Measurements from ENCODE around the gene C18orf63.

C18orf63 gene

DNA sequence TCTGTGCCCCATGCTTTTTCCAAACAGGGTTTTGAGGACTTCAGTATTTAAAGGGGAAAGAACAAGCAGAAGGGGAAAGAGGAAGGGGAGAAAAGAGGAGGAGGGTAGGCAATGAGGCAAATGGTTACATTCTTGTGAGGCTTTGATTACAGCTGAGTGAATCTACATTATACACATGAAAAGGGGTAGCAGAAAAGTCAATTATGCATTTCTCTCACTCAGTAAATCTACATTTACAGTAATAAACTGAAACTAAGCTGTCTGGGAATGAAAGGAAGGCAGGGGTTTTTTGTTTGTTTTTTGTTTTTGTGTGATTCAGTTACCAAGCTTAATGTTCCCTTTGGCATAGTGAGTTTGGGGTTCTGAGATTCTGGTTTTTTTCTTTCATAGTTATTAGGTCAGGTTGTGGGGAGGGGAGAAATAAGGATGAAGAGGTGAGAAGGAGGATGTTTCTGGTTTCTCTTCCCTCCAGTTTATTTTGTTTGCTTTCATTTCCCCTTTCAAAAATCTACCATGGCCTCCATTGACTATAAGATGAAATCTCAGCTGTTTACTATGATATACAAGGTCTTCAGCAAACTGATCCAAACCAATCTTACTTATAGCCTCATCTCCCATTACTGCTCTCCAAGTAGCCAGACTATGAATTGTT is 18.7 kb downstream of the C18orf63 start:
- Histone ChIP-seq H3K27ac (ENCODE audit: extremely low read depth, low read depth, low read length) (no peak overlapping the region), H3K9me3 (ENCODE audit: control insufficient read depth, insufficient read depth, low read depth, low read length) (no peaks in the 10 kb centered on the region), H3K4me3 (ENCODE audit: low read depth, low read length) (no peak overlapping the region), H3K4me1 (ENCODE audit: control insufficient read depth, insufficient read depth, low read length) (no peaks in the 10 kb centered on the region), H3K36me3 (ENCODE audit: control insufficient read depth in 2 of 2, insufficient read depth in 1 of 2, low read length in 2 of 2) (no peaks in the 10 kb centered on the region)
- ChIA-PET CTCF (interaction anchor here (0.8 to 1.1 kb wide), 2 partner anchors 139 to 214 kb away, joined by 3 to 4 read pairs; no protein-coding TSS in a partner anchor), POLR2A (no interaction called here)
- TF ChIP-seq ZNF654 (tag by site-specific recombination; IDR thresholded peaks at IDR 0.05; ENCODE audit: low read depth) (no peak), TRIM28 (IDR thresholded peaks at IDR 0.05; ENCODE audit: borderline replicate concordance, low read length) (no peak), SCRT1 (tag by site-specific recombination; IDR thresholded peaks at IDR 0.05; ENCODE audit: borderline replicate concordance) (no peak), MYNN (tag by site-specific recombination; IDR thresholded peaks at IDR 0.05; ENCODE audit: borderline replicate concordance) (no peak), ZNF221 (tag by site-specific recombination; IDR thresholded peaks at IDR 0.05; ENCODE audit: borderline replicate concordance) (no peak), ZNF211 (tag by site-specific recombination; IDR thresholded peaks at IDR 0.05; ENCODE audit: low read depth) (no peak), ZNF707 (tag by site-specific recombination; IDR thresholded peaks at IDR 0.05) (no peak), ZBTB7A (tag by site-specific recombination; IDR thresholded peaks at IDR 0.05; ENCODE audit: low read depth) (no peak), ZNF560 (tag by site-specific recombination; IDR thresholded peaks at IDR 0.05; ENCODE audit: borderline replicate concordance) (no peak), ZNF76 (tag by site-specific recombination; IDR thresholded peaks at IDR 0.05; ENCODE audit: borderline replicate concordance, low read depth) (no peak), ZNF239 (tag by site-specific recombination; IDR thresholded peaks at IDR 0.05) (no peak), ZNF830 (tag by site-specific recombination; IDR thresholded peaks at IDR 0.05; ENCODE audit: low read depth) (no peak), ZNF169 (tag by site-specific recombination; IDR thresholded peaks at IDR 0.05) (no peak)
- TF ChIP-seq, protein P1, sequence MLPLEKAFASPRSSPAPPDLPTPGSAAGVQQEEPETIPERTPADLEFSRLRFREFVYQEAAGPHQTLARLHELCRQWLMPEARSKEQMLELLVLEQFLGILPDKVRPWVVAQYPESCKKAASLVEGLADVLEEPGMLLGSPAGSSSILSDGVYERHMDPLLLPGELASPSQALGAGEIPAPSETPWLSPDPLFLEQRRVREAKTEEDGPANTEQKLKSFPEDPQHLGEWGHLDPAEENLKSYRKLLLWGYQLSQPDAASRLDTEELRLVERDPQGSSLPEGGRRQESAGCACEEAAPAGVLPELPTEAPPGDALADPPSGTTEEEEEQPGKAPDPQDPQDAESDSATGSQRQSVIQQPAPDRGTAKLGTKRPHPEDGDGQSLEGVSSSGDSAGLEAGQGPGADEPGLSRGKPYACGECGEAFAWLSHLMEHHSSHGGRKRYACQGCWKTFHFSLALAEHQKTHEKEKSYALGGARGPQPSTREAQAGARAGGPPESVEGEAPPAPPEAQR (tag by site-specific recombination; IDR thresholded peaks at IDR 0.05) = no peak
- TF ChIP-seq, protein P2, sequence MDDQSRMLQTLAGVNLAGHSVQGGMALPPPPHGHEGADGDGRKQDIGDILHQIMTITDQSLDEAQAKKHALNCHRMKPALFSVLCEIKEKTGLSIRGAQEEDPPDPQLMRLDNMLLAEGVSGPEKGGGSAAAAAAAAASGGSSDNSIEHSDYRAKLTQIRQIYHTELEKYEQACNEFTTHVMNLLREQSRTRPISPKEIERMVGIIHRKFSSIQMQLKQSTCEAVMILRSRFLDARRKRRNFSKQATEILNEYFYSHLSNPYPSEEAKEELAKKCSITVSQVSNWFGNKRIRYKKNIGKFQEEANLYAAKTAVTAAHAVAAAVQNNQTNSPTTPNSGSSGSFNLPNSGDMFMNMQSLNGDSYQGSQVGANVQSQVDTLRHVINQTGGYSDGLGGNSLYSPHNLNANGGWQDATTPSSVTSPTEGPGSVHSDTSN (CRISPR knock-in tag; IDR thresholded peaks at IDR 0.05) = no peak
- TF ChIP-seq, protein P3, sequence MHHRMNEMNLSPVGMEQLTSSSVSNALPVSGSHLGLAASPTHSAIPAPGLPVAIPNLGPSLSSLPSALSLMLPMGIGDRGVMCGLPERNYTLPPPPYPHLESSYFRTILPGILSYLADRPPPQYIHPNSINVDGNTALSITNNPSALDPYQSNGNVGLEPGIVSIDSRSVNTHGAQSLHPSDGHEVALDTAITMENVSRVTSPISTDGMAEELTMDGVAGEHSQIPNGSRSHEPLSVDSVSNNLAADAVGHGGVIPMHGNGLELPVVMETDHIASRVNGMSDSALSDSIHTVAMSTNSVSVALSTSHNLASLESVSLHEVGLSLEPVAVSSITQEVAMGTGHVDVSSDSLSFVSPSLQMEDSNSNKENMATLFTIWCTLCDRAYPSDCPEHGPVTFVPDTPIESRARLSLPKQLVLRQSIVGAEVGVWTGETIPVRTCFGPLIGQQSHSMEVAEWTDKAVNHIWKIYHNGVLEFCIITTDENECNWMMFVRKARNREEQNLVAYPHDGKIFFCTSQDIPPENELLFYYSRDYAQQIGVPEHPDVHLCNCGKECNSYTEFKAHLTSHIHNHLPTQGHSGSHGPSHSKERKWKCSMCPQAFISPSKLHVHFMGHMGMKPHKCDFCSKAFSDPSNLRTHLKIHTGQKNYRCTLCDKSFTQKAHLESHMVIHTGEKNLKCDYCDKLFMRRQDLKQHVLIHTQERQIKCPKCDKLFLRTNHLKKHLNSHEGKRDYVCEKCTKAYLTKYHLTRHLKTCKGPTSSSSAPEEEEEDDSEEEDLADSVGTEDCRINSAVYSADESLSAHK (tag by site-specific recombination; IDR thresholded peaks at IDR 0.05) = no peak
- TF ChIP-seq, protein P4, sequence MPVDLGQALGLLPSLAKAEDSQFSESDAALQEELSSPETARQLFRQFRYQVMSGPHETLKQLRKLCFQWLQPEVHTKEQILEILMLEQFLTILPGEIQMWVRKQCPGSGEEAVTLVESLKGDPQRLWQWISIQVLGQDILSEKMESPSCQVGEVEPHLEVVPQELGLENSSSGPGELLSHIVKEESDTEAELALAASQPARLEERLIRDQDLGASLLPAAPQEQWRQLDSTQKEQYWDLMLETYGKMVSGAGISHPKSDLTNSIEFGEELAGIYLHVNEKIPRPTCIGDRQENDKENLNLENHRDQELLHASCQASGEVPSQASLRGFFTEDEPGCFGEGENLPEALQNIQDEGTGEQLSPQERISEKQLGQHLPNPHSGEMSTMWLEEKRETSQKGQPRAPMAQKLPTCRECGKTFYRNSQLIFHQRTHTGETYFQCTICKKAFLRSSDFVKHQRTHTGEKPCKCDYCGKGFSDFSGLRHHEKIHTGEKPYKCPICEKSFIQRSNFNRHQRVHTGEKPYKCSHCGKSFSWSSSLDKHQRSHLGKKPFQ (tag by site-specific recombination; IDR thresholded peaks at IDR 0.05) = no peak
- TF ChIP-seq, protein P5, sequence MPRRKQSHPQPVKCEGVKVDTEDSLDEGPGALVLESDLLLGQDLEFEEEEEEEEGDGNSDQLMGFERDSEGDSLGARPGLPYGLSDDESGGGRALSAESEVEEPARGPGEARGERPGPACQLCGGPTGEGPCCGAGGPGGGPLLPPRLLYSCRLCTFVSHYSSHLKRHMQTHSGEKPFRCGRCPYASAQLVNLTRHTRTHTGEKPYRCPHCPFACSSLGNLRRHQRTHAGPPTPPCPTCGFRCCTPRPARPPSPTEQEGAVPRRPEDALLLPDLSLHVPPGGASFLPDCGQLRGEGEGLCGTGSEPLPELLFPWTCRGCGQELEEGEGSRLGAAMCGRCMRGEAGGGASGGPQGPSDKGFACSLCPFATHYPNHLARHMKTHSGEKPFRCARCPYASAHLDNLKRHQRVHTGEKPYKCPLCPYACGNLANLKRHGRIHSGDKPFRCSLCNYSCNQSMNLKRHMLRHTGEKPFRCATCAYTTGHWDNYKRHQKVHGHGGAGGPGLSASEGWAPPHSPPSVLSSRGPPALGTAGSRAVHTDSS (tag by site-specific recombination; IDR thresholded peaks at IDR 0.05) = no peak
- TF ChIP-seq, protein P6, sequence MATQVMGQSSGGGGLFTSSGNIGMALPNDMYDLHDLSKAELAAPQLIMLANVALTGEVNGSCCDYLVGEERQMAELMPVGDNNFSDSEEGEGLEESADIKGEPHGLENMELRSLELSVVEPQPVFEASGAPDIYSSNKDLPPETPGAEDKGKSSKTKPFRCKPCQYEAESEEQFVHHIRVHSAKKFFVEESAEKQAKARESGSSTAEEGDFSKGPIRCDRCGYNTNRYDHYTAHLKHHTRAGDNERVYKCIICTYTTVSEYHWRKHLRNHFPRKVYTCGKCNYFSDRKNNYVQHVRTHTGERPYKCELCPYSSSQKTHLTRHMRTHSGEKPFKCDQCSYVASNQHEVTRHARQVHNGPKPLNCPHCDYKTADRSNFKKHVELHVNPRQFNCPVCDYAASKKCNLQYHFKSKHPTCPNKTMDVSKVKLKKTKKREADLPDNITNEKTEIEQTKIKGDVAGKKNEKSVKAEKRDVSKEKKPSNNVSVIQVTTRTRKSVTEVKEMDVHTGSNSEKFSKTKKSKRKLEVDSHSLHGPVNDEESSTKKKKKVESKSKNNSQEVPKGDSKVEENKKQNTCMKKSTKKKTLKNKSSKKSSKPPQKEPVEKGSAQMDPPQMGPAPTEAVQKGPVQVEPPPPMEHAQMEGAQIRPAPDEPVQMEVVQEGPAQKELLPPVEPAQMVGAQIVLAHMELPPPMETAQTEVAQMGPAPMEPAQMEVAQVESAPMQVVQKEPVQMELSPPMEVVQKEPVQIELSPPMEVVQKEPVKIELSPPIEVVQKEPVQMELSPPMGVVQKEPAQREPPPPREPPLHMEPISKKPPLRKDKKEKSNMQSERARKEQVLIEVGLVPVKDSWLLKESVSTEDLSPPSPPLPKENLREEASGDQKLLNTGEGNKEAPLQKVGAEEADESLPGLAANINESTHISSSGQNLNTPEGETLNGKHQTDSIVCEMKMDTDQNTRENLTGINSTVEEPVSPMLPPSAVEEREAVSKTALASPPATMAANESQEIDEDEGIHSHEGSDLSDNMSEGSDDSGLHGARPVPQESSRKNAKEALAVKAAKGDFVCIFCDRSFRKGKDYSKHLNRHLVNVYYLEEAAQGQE (tag by site-specific recombination; IDR thresholded peaks at IDR 0.05) = no peak
- TF ChIP-seq, protein P7, sequence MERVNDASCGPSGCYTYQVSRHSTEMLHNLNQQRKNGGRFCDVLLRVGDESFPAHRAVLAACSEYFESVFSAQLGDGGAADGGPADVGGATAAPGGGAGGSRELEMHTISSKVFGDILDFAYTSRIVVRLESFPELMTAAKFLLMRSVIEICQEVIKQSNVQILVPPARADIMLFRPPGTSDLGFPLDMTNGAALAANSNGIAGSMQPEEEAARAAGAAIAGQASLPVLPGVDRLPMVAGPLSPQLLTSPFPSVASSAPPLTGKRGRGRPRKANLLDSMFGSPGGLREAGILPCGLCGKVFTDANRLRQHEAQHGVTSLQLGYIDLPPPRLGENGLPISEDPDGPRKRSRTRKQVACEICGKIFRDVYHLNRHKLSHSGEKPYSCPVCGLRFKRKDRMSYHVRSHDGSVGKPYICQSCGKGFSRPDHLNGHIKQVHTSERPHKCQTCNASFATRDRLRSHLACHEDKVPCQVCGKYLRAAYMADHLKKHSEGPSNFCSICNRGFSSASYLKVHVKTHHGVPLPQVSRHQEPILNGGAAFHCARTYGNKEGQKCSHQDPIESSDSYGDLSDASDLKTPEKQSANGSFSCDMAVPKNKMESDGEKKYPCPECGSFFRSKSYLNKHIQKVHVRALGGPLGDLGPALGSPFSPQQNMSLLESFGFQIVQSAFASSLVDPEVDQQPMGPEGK (tag by site-specific recombination; IDR thresholded peaks at IDR 0.05) = no peak
